Vagina (tissue), 2 donors: ENCODE data around the gene PDGFC. TPM values are rescaled to one million over a fixed set of nuclear protein-coding genes. Genes with fewer than 3 reads are reported as not detected.

ENCODE experiments used
- DNase-seq, 2 donors: peaks; one replicate each; pipeline ENCODE4 v3.0.0-alpha.2; 2017; ENCODE audit errors: extremely low spot score in 2 of 2
- H3K27ac ChIP-seq: fragments of 200-600 bp; sonication (generic); one replicate; pipeline ENCODE4 v1.5.1; 2019
- H3K27me3 ChIP-seq: fragments of 200-600 bp; sonication (generic); one replicate; pipeline ENCODE4 v1.5.1; 2019
- H3K36me3 ChIP-seq, 2 donors: fragments of 200-600 bp; sonication (generic); one replicate each; pipeline ENCODE4 v1.5.1; 2017 to 2019
- H3K4me1 ChIP-seq: fragments of 200-600 bp; sonication (generic); one replicate; pipeline ENCODE4 v1.5.1; 2019
- H3K4me3 ChIP-seq, 2 donors: fragments of 200-600 bp; sonication (generic); 1 replicate in 1 of 2; 2 replicates in 1 of 2; pipeline ENCODE4 v1.5.1; 2016 to 2019
- H3K9me3 ChIP-seq: fragments of 200-600 bp; sonication (generic); one replicate; pipeline ENCODE4 v1.5.1; 2019
- POLR2A ChIP-seq, 2 donors: fragments of 450-650 bp; IDR thresholded peaks; one replicate each; pipeline ENCODE4 v1.6.1; 2017; ENCODE audit warnings: antibody characterized with exemption in 2 of 2, mild to moderate bottlenecking in 2 of 2, moderate library complexity in 2 of 2
- POLR2AphosphoS5 ChIP-seq, 2 donors: sonication (generic); formaldehyde crosslinking; IDR thresholded peaks; one replicate each; pipeline ENCODE4 v1.9.0; 2017; ENCODE audit warnings: antibody characterized with exemption in 2 of 2, mild to moderate bottlenecking in 2 of 2, low read depth in 1 of 2; ENCODE audit not compliant: insufficient read depth in 1 of 2
- intact Hi-C: fragments of 100-400 bp; cut with DNase I; formaldehyde crosslinking; loops from one replicate; pipeline ENCODE4 v1.15.1; 2023
- total RNA-seq: library from RNA; depleted of rRNA; stranded (reverse); fragments of >200 nt; gene quantifications from one replicate; pipeline ENCODE4 v1.2.3, GENCODE V29; 2016
- TF ChIP-seq, protein P1 (sequence below), 3 experiments: fragments of 450-650 bp in 2 of 3; fragments of 200-600 bp in 1 of 3; sonication (generic) in 1 of 3; IDR thresholded peaks; one replicate each; pipeline ENCODE4 v1.5.1; 2017 to 2019; ENCODE audit warnings: antibody characterized with exemption in 3 of 3, mild to moderate bottlenecking in 2 of 3, moderate library complexity in 2 of 3

Gene PDGFC
- total RNA-seq, 1 donor from 2014 or later, result 19.4 TPM

- TF ChIP-seq POLR2A (IDR thresholded peaks at IDR 0.05), result no peak
- TF ChIP-seq, protein P1, sequence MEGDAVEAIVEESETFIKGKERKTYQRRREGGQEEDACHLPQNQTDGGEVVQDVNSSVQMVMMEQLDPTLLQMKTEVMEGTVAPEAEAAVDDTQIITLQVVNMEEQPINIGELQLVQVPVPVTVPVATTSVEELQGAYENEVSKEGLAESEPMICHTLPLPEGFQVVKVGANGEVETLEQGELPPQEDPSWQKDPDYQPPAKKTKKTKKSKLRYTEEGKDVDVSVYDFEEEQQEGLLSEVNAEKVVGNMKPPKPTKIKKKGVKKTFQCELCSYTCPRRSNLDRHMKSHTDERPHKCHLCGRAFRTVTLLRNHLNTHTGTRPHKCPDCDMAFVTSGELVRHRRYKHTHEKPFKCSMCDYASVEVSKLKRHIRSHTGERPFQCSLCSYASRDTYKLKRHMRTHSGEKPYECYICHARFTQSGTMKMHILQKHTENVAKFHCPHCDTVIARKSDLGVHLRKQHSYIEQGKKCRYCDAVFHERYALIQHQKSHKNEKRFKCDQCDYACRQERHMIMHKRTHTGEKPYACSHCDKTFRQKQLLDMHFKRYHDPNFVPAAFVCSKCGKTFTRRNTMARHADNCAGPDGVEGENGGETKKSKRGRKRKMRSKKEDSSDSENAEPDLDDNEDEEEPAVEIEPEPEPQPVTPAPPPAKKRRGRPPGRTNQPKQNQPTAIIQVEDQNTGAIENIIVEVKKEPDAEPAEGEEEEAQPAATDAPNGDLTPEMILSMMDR (IDR thresholded peaks at IDR 0.05), result no peak
- intact Hi-C loops, result no loop called here
- H3K27me3 ChIP-seq, result no peaks in the 10 kb centered on the region
- H3K9me3 ChIP-seq, result no peaks in the 10 kb centered on the region
- no peak overlapping the region for H3K4me3 ChIP-seq
- no peaks in the 10 kb centered on the region for H3K4me1 ChIP-seq
- no peak overlapping the region for H3K27ac ChIP-seq
- no peak for DNase-seq
- H3K36me3 ChIP-seq, result no peaks in the 10 kb centered on the region
Observed at GRCh38 chr4:156889616-156890594, 81.7 kb downstream of the PDGFC start.

DNA sequence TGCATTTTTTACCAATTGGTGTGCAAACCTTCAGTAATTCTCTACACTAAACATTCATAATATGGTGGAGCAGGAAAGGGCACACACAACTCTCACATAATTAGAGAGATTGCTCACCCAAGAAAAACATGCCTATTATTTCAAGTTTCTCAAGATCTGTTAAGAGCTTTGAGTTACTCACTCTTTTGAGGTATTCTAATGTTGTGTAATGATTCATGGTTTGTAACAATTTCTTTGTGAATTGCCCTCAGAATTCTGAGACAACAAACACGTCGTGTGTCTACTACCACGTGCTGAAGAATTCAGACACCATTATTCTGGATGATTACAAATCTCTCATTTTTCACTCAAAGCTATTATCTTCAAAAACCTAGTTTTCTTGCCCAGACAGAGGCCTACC lies 82.8 kb downstream of the PDGFC start:
- TF ChIP-seq, protein P1 (IDR thresholded peaks at IDR 0.05), result no peak
- TF ChIP-seq POLR2AphosphoS5 (IDR thresholded peaks at IDR 0.05; ENCODE audit: insufficient read depth in 1 of 2, low read depth in 1 of 2) (no peak), POLR2A (IDR thresholded peaks at IDR 0.05) (no peak)

GRCh38 chr4:156886481-156886880 lies 85.1 kb downstream of the PDGFC start:
- Histone ChIP-seq H3K4me1 (no peaks in the 10 kb centered on the region), H3K4me3 (no peak overlapping the region), H3K27me3 (no peaks in the 10 kb centered on the region), H3K9me3 (no peaks in the 10 kb centered on the region), H3K36me3 (no peaks in the 10 kb centered on the region), H3K27ac (no peak overlapping the region)
- TF ChIP-seq, protein P1 (IDR thresholded peaks at IDR 0.05), result no peak
- TF ChIP-seq POLR2AphosphoS5 (IDR thresholded peaks at IDR 0.05; ENCODE audit: insufficient read depth in 1 of 2, low read depth in 1 of 2) (no peak), POLR2A (IDR thresholded peaks at IDR 0.05) (no peak)
- intact Hi-C loops, result no loop called here
- no peak for DNase-seq

More for the DNA sequence above, 82.8 kb downstream of the PDGFC start:
- intact Hi-C loops, result no loop called here
- H3K27ac ChIP-seq, result no peak overlapping the region
- no peaks in the 10 kb centered on the region for H3K4me1 ChIP-seq
- no peak overlapping the region for H3K4me3 ChIP-seq
- H3K27me3 ChIP-seq, result no peaks in the 10 kb centered on the region
- DNase-seq, result no peak
- H3K36me3 ChIP-seq, result no peaks in the 10 kb centered on the region
- no peaks in the 10 kb centered on the region for H3K9me3 ChIP-seq

GRCh38 chr4:156885374-156885773 lies 86.2 kb downstream of the PDGFC start:
- TF ChIP-seq POLR2A (IDR thresholded peaks at IDR 0.05) (no peak), POLR2AphosphoS5 (IDR thresholded peaks at IDR 0.05; ENCODE audit: insufficient read depth in 1 of 2, low read depth in 1 of 2) (no peak)
- TF ChIP-seq, protein P1 (IDR thresholded peaks at IDR 0.05), result no peak
- H3K4me3 ChIP-seq, result no peak overlapping the region
- H3K4me1 ChIP-seq, result no peaks in the 10 kb centered on the region
- no peak overlapping the region for H3K27ac ChIP-seq
- no peaks in the 10 kb centered on the region for H3K9me3 ChIP-seq
- H3K27me3 ChIP-seq, result no peaks in the 10 kb centered on the region
- DNase-seq, result no peak
- no peaks in the 10 kb centered on the region for H3K36me3 ChIP-seq
- intact Hi-C loops, result no loop called here

- TF ChIP-seq, protein P1 (IDR thresholded peaks at IDR 0.05), result no peak
- TF ChIP-seq POLR2AphosphoS5 (IDR thresholded peaks at IDR 0.05; ENCODE audit: insufficient read depth in 1 of 2, low read depth in 1 of 2) (no peak), POLR2A (IDR thresholded peaks at IDR 0.05) (no peak)
- H3K27me3 ChIP-seq, result no peaks in the 10 kb centered on the region
- no peaks in the 10 kb centered on the region for H3K9me3 ChIP-seq
- H3K27ac ChIP-seq, result no peak overlapping the region
- H3K4me3 ChIP-seq, result no peak overlapping the region
- intact Hi-C loops, result no loop called here
- H3K4me1 ChIP-seq, result peaks cover 7% of the 10 kb centered on the region
- H3K36me3 ChIP-seq, result no peaks in the 10 kb centered on the region
- DNase-seq, result no peak
Observed at GRCh38 chr4:156884183-156884582, 87.4 kb downstream of the PDGFC start.
